Keratinocyte (primary cell): Measurements from ENCODE around the gene SF1. TPM values are rescaled to one million over a fixed set of nuclear protein-coding genes. Genes with fewer than 3 reads are reported as not detected.

Experiments used
- DNase-seq: peaks from one replicate; pipeline ENCODE4 v3.0.0-alpha.2; 2011; ENCODE audit warnings: low read depth, missing footprints, low spot score
- FAIRE-seq: peaks from 2 replicates; lab custom pipeline; 2011; peaks lifted over from hg19 to GRCh38; lab: Jason Lieb, UNC
- H2AFZ ChIP-seq: 2 replicates; pipeline ENCODE4 v1.6.0; 2012; ENCODE audit warnings: low read length, control low read depth, inconsistent platforms; ENCODE audit not compliant: control insufficient read depth
- H3K27ac ChIP-seq: 2 replicates; pipeline ENCODE4 v1.5.1; 2011; ENCODE audit warnings: low read length; ENCODE audit not compliant: control insufficient read depth, insufficient read depth
- H3K27me3 ChIP-seq: 3 replicates; pipeline ENCODE4 v1.6.0; 2011; ENCODE audit warnings: low read length; ENCODE audit not compliant: control insufficient read depth, insufficient read depth; ENCODE audit errors: extremely low read depth
- H3K36me3 ChIP-seq, 2 experiments: 2 replicates in 1 of 2; 3 replicates in 1 of 2; pipeline ENCODE4 v1.5.1; 2011; ENCODE audit warnings: low read length in 2 of 2, mild to moderate bottlenecking in 1 of 2; ENCODE audit not compliant: control insufficient read depth in 2 of 2, insufficient read depth in 2 of 2; ENCODE audit errors: extremely low read depth in 1 of 2
- H3K4me1 ChIP-seq: 3 replicates; pipeline ENCODE4 v1.5.1; 2011; ENCODE audit warnings: low read length; ENCODE audit not compliant: control insufficient read depth, insufficient read depth; ENCODE audit errors: extremely low read depth
- H3K4me2 ChIP-seq: 3 replicates; pipeline ENCODE4 v1.6.0; 2011; ENCODE audit warnings: low read depth, low read length; ENCODE audit not compliant: control insufficient read depth, insufficient read depth; ENCODE audit errors: extremely low read depth
- H3K4me3 ChIP-seq, 3 experiments: fragments of 200-600 bp in 1 of 3; sonication (generic) in 1 of 3; 2 replicates in 2 of 3; 3 replicates in 1 of 3; pipeline ENCODE4 v1.5.1; 2011 to 2016; ENCODE audit warnings: low read length in 3 of 3, mild to moderate bottlenecking in 3 of 3, control low read depth in 2 of 3, inconsistent platforms in 1 of 3, low read depth in 1 of 3, mixed read lengths in 1 of 3, mixed run types in 1 of 3, moderate library complexity in 1 of 3; ENCODE audit not compliant: control insufficient read depth in 2 of 3, insufficient read depth in 2 of 3; ENCODE audit errors: extremely low read depth in 1 of 3
- H3K79me2 ChIP-seq: 2 replicates; pipeline ENCODE4 v1.6.0; 2012; ENCODE audit warnings: low read length; ENCODE audit not compliant: control insufficient read depth, insufficient read depth
- H3K9ac ChIP-seq: 3 replicates; pipeline ENCODE4 v1.6.0; 2011; ENCODE audit warnings: low read length; ENCODE audit not compliant: control insufficient read depth, insufficient read depth; ENCODE audit errors: extremely low read depth
- H3K9me1 ChIP-seq: 3 replicates; pipeline ENCODE4 v1.6.0; 2011; ENCODE audit warnings: low read length; ENCODE audit not compliant: control insufficient read depth, insufficient read depth; ENCODE audit errors: extremely low read depth
- H3K9me3 ChIP-seq: 2 replicates; pipeline ENCODE4 v1.5.1; 2012; ENCODE audit warnings: low read depth, low read length; ENCODE audit not compliant: control insufficient read depth
- H4K20me1 ChIP-seq: 3 replicates; pipeline ENCODE4 v1.6.0; 2011; ENCODE audit warnings: low read length; ENCODE audit not compliant: control insufficient read depth, insufficient read depth; ENCODE audit errors: extremely low read depth
- EZH2 ChIP-seq: IDR thresholded peaks from one replicate; pipeline ENCODE4 v1.6.1; 2012; ENCODE audit warnings: inconsistent platforms, mild to moderate bottlenecking, low read length, moderate library complexity
- dilution Hi-C: fragments of 300-500 bp; cut with MboI; formaldehyde crosslinking; loops from one replicate; pipeline ENCODE4 v1.7.0; 2020; ENCODE audit warnings: low sequenced_read_pairs; ENCODE audit not compliant: extremely low pct_ligation_motif_present
- polyA plus RNA-seq, 5 experiments: library from polyadenylated mRNA; depleted of rRNA in 3 of 5; stranded (reverse) in 3 of 5; stranded (forward) in 1 of 5; unstranded in 1 of 5; fragments of >200 nt; gene quantifications; 1 replicate in 1 of 5; 2 replicates in 3 of 5; 3 replicates in 1 of 5; pipeline versions ENCODE4 v1.2.1 to v1.2.3, GENCODE V29; 2011 to 2012; ENCODE audit warnings: missing spikeins in 2 of 5, low read depth in 1 of 5, low replicate concordance in 1 of 5
- TF ChIP-seq, protein P1 (sequence below), 3 experiments: IDR thresholded peaks in 1 of 3; conservative IDR thresholded peaks in 1 of 3; optimal IDR thresholded peaks in 1 of 3; 2 replicates in 2 of 3; 3 replicates in 1 of 3; pipeline versions ENCODE3 to v1.5.1; 2011; ENCODE audit warnings: low read length in 3 of 3, mild to moderate bottlenecking in 3 of 3, moderate library complexity in 2 of 3, control low read depth in 1 of 3, inconsistent platforms in 1 of 3; ENCODE audit not compliant: insufficient read depth in 2 of 3; ENCODE audit errors: extremely low read depth in 1 of 3

SF1 gene
- polyA plus RNA-seq, 1 donor (not counting 4 experiments of a cell fraction or from before 2014, with no cell fraction given): 54.5 TPM

- Histone ChIP-seq H3K4me1 (peaks cover 24% of the 10 kb centered on the region), H3K4me2 (no peak overlapping the region), H3K9me3 (no peaks in the 10 kb centered on the region), H2AFZ (no peak overlapping the region), H3K27me3 (no peaks in the 10 kb centered on the region), H4K20me1 (peaks cover 33% of the 10 kb centered on the region), H3K27ac (no peak overlapping the region), H3K9me1 (peaks cover 3% of the 10 kb centered on the region), H3K4me3 (no peak overlapping the region), H3K79me2 (peaks cover 44% of the 10 kb centered on the region), H3K36me3 (peaks cover 63 to 89% of the 10 kb centered on the region in 2 experiments), H3K9ac (no peak overlapping the region)
- no peak for FAIRE-seq
- DNase-seq: no peak
- TF ChIP-seq, protein P1, sequence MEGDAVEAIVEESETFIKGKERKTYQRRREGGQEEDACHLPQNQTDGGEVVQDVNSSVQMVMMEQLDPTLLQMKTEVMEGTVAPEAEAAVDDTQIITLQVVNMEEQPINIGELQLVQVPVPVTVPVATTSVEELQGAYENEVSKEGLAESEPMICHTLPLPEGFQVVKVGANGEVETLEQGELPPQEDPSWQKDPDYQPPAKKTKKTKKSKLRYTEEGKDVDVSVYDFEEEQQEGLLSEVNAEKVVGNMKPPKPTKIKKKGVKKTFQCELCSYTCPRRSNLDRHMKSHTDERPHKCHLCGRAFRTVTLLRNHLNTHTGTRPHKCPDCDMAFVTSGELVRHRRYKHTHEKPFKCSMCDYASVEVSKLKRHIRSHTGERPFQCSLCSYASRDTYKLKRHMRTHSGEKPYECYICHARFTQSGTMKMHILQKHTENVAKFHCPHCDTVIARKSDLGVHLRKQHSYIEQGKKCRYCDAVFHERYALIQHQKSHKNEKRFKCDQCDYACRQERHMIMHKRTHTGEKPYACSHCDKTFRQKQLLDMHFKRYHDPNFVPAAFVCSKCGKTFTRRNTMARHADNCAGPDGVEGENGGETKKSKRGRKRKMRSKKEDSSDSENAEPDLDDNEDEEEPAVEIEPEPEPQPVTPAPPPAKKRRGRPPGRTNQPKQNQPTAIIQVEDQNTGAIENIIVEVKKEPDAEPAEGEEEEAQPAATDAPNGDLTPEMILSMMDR (optimal IDR thresholded peaks at IDR 0.05 in 1 of 3, IDR thresholded peaks at IDR 0.05 in 1 of 3, conservative IDR thresholded peaks at IDR 0.05 in 1 of 3; ENCODE audit: extremely low read depth in 1 of 3, insufficient read depth in 2 of 3, low read length in 3 of 3): no peak
- no peak for TF ChIP-seq EZH2
- dilution Hi-C loops: no loop called here
Measured at GRCh38 chr11:64766881-64767280, 11.5 kb downstream of the SF1 start.

- H3K4me1 ChIP-seq: peaks cover 24% of the 10 kb centered on the region
- dilution Hi-C loops: no loop called here
- FAIRE-seq: no peak
- peaks cover 36% of the 10 kb centered on the region for H3K79me2 ChIP-seq
- H3K4me3 ChIP-seq: no peak overlapping the region
- DNase-seq: no peak
- H3K4me2 ChIP-seq: no peak overlapping the region
- no peak overlapping the region for H3K9ac ChIP-seq
- H3K27me3 ChIP-seq: no peaks in the 10 kb centered on the region
- no peaks in the 10 kb centered on the region for H3K9me3 ChIP-seq
- peaks cover 3% of the 10 kb centered on the region for H3K9me1 ChIP-seq
- TF ChIP-seq, protein P1 (optimal IDR thresholded peaks at IDR 0.05 in 1 of 3, IDR thresholded peaks at IDR 0.05 in 1 of 3, conservative IDR thresholded peaks at IDR 0.05 in 1 of 3; ENCODE audit: extremely low read depth in 1 of 3, insufficient read depth in 2 of 3, low read length in 3 of 3): no peak
- no peak for TF ChIP-seq EZH2
- H4K20me1 ChIP-seq: peaks cover 31% of the 10 kb centered on the region
- H3K27ac ChIP-seq: no peak overlapping the region
- H3K36me3 ChIP-seq: peaks cover 58 to 82% of the 10 kb centered on the region in 2 experiments
- H2AFZ ChIP-seq: no peak overlapping the region
Measured at GRCh38 chr11:64765851-64766665, 12.3 kb downstream of the SF1 start.
